Lung (tissue), 12 donors: Measurements from ENCODE around the gene CDH13. TPM values are rescaled to one million over a fixed set of nuclear protein-coding genes. Genes with fewer than 3 reads are reported as not detected.
A peak's percentile ranks its signal among the peaks of the same experiment; 100 is the strongest.

Experiments
- ATAC-seq: fragments of 200-7000 bp; cut with Tn5 transposase; one replicate; pipeline ENCODE4 v1.9.1; 2020; ENCODE audit warnings: moderate number of reproducible peaks; ENCODE audit not compliant: insufficient read depth, low FRiP score
- DNase-seq, 3 donors: peaks; one replicate each; pipeline ENCODE4 v3.0.0-alpha.2; 2013 to 2017
- H3K27ac ChIP-seq, 2 donors: one replicate each; pipeline ENCODE4 v1.5.1; 2013; ENCODE audit warnings: mild to moderate bottlenecking in 2 of 2, moderate library complexity in 2 of 2, control low read depth in 1 of 2, inconsistent platforms in 1 of 2, low read depth in 1 of 2, low read length in 1 of 2
- H3K27me3 ChIP-seq, 3 donors: one replicate each; pipeline ENCODE4 v1.5.1; 2013; ENCODE audit warnings: low read length in 2 of 3; ENCODE audit not compliant: control insufficient read depth in 3 of 3, insufficient read depth in 3 of 3
- H3K36me3 ChIP-seq, 4 donors: one replicate each; pipeline ENCODE4 v1.5.1; 2013; ENCODE audit warnings: low read length in 4 of 4, mild to moderate bottlenecking in 1 of 4, moderate library complexity in 1 of 4; ENCODE audit not compliant: control insufficient read depth in 4 of 4, insufficient read depth in 4 of 4
- H3K4me1 ChIP-seq, 5 donors: one replicate each; pipeline ENCODE4 v1.5.1; 2013; ENCODE audit warnings: low read length in 5 of 5, mild to moderate bottlenecking in 2 of 5, moderate library complexity in 1 of 5; ENCODE audit not compliant: control insufficient read depth in 5 of 5, insufficient read depth in 5 of 5
- H3K4me3 ChIP-seq: one replicate; pipeline ENCODE4 v1.5.1; 2013; ENCODE audit warnings: mild to moderate bottlenecking, control low read depth, moderate library complexity
- H3K9ac ChIP-seq, 2 donors: one replicate each; pipeline ENCODE4 v1.5.1; 2013; ENCODE audit warnings: low read length in 2 of 2, control low read depth in 1 of 2; ENCODE audit not compliant: insufficient read depth in 1 of 2
- H3K9me3 ChIP-seq, 4 donors: one replicate each; pipeline ENCODE4 v1.5.1; 2013; ENCODE audit warnings: low read length in 3 of 4, mild to moderate bottlenecking in 1 of 4, moderate library complexity in 1 of 4; ENCODE audit not compliant: control insufficient read depth in 4 of 4, insufficient read depth in 3 of 4
- CTCF ChIP-seq: IDR thresholded peaks from 2 replicates; pipeline ENCODE4 v1.5.1; 2012; ENCODE audit warnings: mild to moderate bottlenecking; ENCODE audit errors: control extremely low read depth, extremely low read depth
- WGBS, 2 donors: extraction: QIAGEN DNeasy Blood & Tissue Kit; methylation state at CpG; one replicate each; pipeline ENCODE4 v1.1.7; 2013; 5-methylcytosine and 5-hydroxymethylcytosine counted together
- polyA plus RNA-seq, 2 donors: library from polyadenylated mRNA; stranded (reverse); fragments of 200-250 nt; gene quantifications; one replicate each; pipeline ENCODE4 v1.2.1, GENCODE V29; 2013
- total RNA-seq, 2 donors: library from RNA; depleted of rRNA in 1 of 2; stranded (reverse); fragments of >200 nt in 1 of 2; gene quantifications; one replicate each; pipeline ENCODE4 v1.2.1, GENCODE V29; 2014 to 2021
- donor health status: control.
- donor health status: control.
- donor health status: Bipolar disorder and iron deficiency.
- donor health status: healthy.
- donor health status: DM: yes; HTN: yes; CAD: no.

CDH13 gene
- total and polyA plus RNA-seq, 4 donors, result 2.1 to 12.3 (median 7.3) TPM

GRCh38 chr16:82629441-82630027 lies 2.8 kb downstream of the CDH13 start:
- WGBS, 2 donors, result 36 to 50% methylated on average over 8 of the region's 8 CpGs
- no peak for TF ChIP-seq CTCF
- Histone ChIP-seq H3K36me3 (no peaks in the 10 kb centered on the region), H3K27me3 (peaks cover 0 to 69% (median 45%) of the 10 kb centered on the region in 3 donors), H3K27ac (peak overlapping the region in 1 of 2 donors; percentile 94), H3K4me1 (peaks cover 0 to 15% (median 6%) of the 10 kb centered on the region in 5 donors), H3K9ac (no peak overlapping the region), H3K4me3 (no peak overlapping the region), H3K9me3 (peaks cover 0 to 4% (median 0%) of the 10 kb centered on the region in 4 donors)
- DNase-seq, result no peak
- ATAC-seq, result no peak

- DNase-seq (no peak), ATAC-seq (no peak)
- peaks cover 0 to 62% (median 38%) of the 10 kb centered on the region in 3 donors for H3K27me3 ChIP-seq
- H3K36me3 ChIP-seq, result no peaks in the 10 kb centered on the region
- H3K4me1 ChIP-seq, result peaks cover 0 to 18% (median 6%) of the 10 kb centered on the region in 5 donors
- H3K4me3 ChIP-seq, result no peak overlapping the region
- TF ChIP-seq CTCF, result no peak
- H3K9ac ChIP-seq, result no peak overlapping the region
- whole genome bisulfite sequencing, 2 donors, result 43 to 58% methylated on average over 2 of the region's 2 CpGs
- H3K9me3 ChIP-seq, result peaks cover 0 to 4% (median 0%) of the 10 kb centered on the region in 4 donors
- H3K27ac ChIP-seq, result peak overlapping the region in 1 of 2 donors; percentile 94
These were observed 3.5 kb downstream of the CDH13 start for GRCh38 chr16:82630219-82630618.

- 68 to 69% methylated on average over 3 of the region's 3 CpGs for WGBS, 2 donors
- DNase-seq, result peak in 1 of 3 donors; percentile 32
- no peak for ATAC-seq
- no peak overlapping the region for H3K9ac ChIP-seq
- H3K9me3 ChIP-seq, result peaks cover 0 to 2% (median 0%) of the 10 kb centered on the region in 4 donors
- H3K27me3 ChIP-seq, result peaks cover 0 to 58% (median 33%) of the 10 kb centered on the region in 3 donors
- H3K27ac ChIP-seq, result peak overlapping the region in 1 of 2 donors; percentile 94
- peaks cover 0 to 18% (median 6%) of the 10 kb centered on the region in 5 donors for H3K4me1 ChIP-seq
- H3K36me3 ChIP-seq, result no peaks in the 10 kb centered on the region
- no peak overlapping the region for H3K4me3 ChIP-seq
- no peak for TF ChIP-seq CTCF
These were observed 3.9 kb downstream of the CDH13 start for GRCh38 chr16:82630688-82631087.
